HL-60 (cell line): Measurements from ENCODE around the gene FLRT2.

Experiments used
- DNase-seq, 2 experiments: peaks; one replicate each; pipeline ENCODE4 v3.0.0-alpha.2; 2010 to 2020; ENCODE audit warnings: low read depth in 1 of 2, low spot score in 1 of 2
- H3K27ac ChIP-seq: fragments of 250-450 bp; sonication (Bioruptor Pico); replicated peaks from 2 replicates; pipeline ENCODE4 v1.5.1; 2020; ENCODE audit warnings: mild to moderate bottlenecking, moderate library complexity
- H3K27me3 ChIP-seq: fragments of 250-450 bp; sonication (Bioruptor Pico); 2 replicates; pipeline ENCODE4 v1.5.1; 2021; ENCODE audit warnings: mild to moderate bottlenecking, moderate library complexity; ENCODE audit not compliant: insufficient read depth, poor library complexity, severe bottlenecking
- H3K4me3 ChIP-seq: replicated peaks from 2 replicates; pipeline ENCODE4 v1.5.1; 2011; ENCODE audit warnings: mild to moderate bottlenecking, control low read depth, low read length; ENCODE audit not compliant: insufficient read depth
- GABPA ChIP-seq: IDR thresholded peaks from 2 replicates; pipeline ENCODE4 v1.6.1; 2012; ENCODE audit warnings: low read depth
- POLR2AphosphoS5 ChIP-seq: IDR thresholded peaks from 2 replicates; pipeline ENCODE4 v1.6.1; 2012; ENCODE audit warnings: low read depth
- SPI1 ChIP-seq: IDR thresholded peaks from 2 replicates; pipeline ENCODE4 v1.6.1; 2012; ENCODE audit warnings: low read depth, mild to moderate bottlenecking, borderline replicate concordance
- long read RNA-seq: library from polyadenylated mRNA; unstranded; transcript quantifications from one replicate; pipeline ENCODE4 v2.0.0, GENCODE V29; 2020
- TF ChIP-seq, protein P1 (sequence below): IDR thresholded peaks from 2 replicates; pipeline ENCODE4 v1.6.1; 2012; ENCODE audit warnings: low read depth; ENCODE audit not compliant: insufficient replicate concordance
- TF ChIP-seq, protein P2 (sequence below): IDR thresholded peaks from one replicate; pipeline ENCODE4 v1.5.1; 2011; ENCODE audit warnings: low read length, control low read depth, inconsistent platforms; ENCODE audit not compliant: insufficient read depth

Gene FLRT2, protein sequence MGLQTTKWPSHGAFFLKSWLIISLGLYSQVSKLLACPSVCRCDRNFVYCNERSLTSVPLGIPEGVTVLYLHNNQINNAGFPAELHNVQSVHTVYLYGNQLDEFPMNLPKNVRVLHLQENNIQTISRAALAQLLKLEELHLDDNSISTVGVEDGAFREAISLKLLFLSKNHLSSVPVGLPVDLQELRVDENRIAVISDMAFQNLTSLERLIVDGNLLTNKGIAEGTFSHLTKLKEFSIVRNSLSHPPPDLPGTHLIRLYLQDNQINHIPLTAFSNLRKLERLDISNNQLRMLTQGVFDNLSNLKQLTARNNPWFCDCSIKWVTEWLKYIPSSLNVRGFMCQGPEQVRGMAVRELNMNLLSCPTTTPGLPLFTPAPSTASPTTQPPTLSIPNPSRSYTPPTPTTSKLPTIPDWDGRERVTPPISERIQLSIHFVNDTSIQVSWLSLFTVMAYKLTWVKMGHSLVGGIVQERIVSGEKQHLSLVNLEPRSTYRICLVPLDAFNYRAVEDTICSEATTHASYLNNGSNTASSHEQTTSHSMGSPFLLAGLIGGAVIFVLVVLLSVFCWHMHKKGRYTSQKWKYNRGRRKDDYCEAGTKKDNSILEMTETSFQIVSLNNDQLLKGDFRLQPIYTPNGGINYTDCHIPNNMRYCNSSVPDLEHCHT
- long read RNA-seq: 0 reads

DNA sequence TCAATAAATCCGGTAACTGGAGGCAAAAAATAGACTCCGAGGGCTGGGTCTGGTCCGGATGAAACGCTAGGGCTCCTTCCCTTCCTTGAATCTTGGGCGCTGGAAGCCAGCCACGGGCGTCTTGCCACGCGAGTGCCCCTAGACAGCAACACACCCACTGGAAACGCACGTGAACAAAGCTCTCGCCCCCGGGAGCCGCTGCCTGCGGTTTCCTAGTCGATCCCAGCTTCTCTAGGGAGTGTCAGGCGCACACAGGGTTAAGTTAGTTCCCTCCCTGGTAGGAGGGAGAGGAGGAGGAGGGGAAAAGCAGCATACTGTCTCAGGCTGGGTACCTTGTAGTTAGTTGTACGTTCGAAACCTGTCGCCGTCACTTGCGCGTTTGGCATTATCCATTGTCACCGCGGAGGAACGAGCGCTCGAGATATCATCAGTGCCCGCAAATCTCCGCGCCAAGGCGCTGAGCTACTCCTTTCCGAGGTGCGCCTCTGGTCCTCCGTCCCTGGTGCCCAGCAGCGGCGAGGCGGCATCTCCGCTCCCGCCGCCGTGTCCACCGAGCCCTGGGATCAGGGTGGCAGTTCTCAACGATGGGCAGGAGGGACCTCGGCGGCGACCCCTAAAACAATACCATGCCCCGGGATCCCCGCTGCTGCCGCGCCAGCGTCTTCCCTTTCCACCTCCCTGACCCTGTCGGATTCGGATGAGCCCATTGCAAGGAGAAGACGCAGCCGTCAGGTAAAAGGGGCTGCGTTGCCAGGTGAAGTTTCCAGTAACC is at the start of gene FLRT2:
FLRT2 (plus strand) TSS at position 342 of the 772 bp plus-strand sequence. CDS start 91,371 bp downstream, outside the sequence.
- no peak for DNase-seq
- Histone ChIP-seq H3K27ac (no peak within 1 kb of the TSS), H3K4me3 (no peak within 1 kb of the TSS), H3K27me3 (peaks cover 55% of the 10 kb centered on the region)
- TF ChIP-seq, protein P1, sequence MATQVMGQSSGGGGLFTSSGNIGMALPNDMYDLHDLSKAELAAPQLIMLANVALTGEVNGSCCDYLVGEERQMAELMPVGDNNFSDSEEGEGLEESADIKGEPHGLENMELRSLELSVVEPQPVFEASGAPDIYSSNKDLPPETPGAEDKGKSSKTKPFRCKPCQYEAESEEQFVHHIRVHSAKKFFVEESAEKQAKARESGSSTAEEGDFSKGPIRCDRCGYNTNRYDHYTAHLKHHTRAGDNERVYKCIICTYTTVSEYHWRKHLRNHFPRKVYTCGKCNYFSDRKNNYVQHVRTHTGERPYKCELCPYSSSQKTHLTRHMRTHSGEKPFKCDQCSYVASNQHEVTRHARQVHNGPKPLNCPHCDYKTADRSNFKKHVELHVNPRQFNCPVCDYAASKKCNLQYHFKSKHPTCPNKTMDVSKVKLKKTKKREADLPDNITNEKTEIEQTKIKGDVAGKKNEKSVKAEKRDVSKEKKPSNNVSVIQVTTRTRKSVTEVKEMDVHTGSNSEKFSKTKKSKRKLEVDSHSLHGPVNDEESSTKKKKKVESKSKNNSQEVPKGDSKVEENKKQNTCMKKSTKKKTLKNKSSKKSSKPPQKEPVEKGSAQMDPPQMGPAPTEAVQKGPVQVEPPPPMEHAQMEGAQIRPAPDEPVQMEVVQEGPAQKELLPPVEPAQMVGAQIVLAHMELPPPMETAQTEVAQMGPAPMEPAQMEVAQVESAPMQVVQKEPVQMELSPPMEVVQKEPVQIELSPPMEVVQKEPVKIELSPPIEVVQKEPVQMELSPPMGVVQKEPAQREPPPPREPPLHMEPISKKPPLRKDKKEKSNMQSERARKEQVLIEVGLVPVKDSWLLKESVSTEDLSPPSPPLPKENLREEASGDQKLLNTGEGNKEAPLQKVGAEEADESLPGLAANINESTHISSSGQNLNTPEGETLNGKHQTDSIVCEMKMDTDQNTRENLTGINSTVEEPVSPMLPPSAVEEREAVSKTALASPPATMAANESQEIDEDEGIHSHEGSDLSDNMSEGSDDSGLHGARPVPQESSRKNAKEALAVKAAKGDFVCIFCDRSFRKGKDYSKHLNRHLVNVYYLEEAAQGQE: no peak
- TF ChIP-seq GABPA (no peak), POLR2AphosphoS5 (no peak), SPI1 (no peak)
- TF ChIP-seq, protein P2, sequence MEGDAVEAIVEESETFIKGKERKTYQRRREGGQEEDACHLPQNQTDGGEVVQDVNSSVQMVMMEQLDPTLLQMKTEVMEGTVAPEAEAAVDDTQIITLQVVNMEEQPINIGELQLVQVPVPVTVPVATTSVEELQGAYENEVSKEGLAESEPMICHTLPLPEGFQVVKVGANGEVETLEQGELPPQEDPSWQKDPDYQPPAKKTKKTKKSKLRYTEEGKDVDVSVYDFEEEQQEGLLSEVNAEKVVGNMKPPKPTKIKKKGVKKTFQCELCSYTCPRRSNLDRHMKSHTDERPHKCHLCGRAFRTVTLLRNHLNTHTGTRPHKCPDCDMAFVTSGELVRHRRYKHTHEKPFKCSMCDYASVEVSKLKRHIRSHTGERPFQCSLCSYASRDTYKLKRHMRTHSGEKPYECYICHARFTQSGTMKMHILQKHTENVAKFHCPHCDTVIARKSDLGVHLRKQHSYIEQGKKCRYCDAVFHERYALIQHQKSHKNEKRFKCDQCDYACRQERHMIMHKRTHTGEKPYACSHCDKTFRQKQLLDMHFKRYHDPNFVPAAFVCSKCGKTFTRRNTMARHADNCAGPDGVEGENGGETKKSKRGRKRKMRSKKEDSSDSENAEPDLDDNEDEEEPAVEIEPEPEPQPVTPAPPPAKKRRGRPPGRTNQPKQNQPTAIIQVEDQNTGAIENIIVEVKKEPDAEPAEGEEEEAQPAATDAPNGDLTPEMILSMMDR: no peak

DNA sequence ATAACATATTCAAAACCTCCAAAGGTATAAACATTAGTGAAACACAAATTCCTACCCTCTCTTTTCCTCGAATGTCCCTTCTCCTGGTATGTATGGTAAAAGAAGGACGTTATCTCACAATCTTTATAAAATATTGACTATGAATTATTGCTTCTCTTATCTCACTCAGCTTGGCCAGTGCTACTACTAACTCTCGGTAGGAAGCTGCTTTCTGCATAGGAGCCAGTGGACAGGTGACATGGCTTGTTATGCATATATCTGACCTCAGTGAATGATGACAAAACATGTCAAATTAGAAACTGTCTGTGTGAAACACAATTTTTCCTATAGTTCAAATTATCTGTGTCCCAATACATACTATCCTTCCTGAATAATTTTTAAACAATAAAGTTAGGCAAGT is 48.5 kb upstream of the FLRT2 start:
- TF ChIP-seq GABPA: no peak
- TF ChIP-seq, protein P1: no peak
- TF ChIP-seq POLR2AphosphoS5: no peak
- no peak for DNase-seq
- H3K27ac ChIP-seq: no peak overlapping the region
- no peaks in the 10 kb centered on the region for H3K27me3 ChIP-seq
- no peak overlapping the region for H3K4me3 ChIP-seq

DNA sequence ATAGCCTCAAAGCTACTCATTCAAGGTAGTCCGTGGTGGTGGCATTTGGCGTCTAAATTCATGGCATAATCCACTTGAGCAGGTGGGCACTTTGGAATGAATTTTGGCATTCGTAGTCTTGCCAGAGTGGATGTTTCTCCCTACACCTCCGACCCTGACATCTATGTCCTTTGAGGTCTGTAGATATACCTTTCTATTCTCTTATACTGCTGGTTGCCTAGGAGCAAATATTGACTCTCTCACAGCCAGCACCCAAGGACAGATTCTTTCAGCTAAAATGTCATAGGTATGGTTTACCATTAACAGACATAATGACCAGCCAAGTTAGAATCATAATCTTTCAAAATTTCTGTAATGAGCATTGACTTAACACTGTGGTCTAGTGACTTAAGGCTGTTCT is 47.4 kb upstream of the FLRT2 start:
- Histone ChIP-seq H3K27me3 (no peaks in the 10 kb centered on the region), H3K27ac (no peak overlapping the region), H3K4me3 (no peak overlapping the region)
- TF ChIP-seq POLR2AphosphoS5 (no peak), SPI1 (no peak), GABPA (no peak)
- TF ChIP-seq, protein P1: no peak
- TF ChIP-seq, protein P2: no peak
- DNase-seq: no peak
